Right atrium auricular region (tissue), 2 donors: ENCODE results near the gene VPS51. TPM values are rescaled to one million over a fixed set of nuclear protein-coding genes. Genes with fewer than 3 reads are reported as not detected.

Source experiments
- DNase-seq: peaks from one replicate; pipeline ENCODE4 v3.0.0-alpha.2; 2019; ENCODE audit warnings: low spot score
- H3K27ac ChIP-seq, 2 donors: fragments of 200-600 bp; sonication (generic); 1 replicate in 1 of 2; 2 replicates in 1 of 2; pipeline ENCODE4 v1.5.1; 2016 to 2019
- H3K27me3 ChIP-seq, 2 donors: fragments of 200-600 bp; sonication (generic); one replicate each; pipeline versions ENCODE4 v1.5.1 to v1.6.0; 2017 to 2019
- H3K36me3 ChIP-seq: fragments of 200-600 bp; sonication (generic); one replicate; pipeline ENCODE4 v1.5.1; 2016
- H3K4me1 ChIP-seq, 2 donors: fragments of 200-600 bp; sonication (generic); one replicate each; pipeline versions ENCODE4 v1.5.1 to v1.6.0; 2017 to 2019
- H3K4me3 ChIP-seq, 2 donors: fragments of 200-600 bp; sonication (generic); 1 replicate in 1 of 2; 2 replicates in 1 of 2; pipeline ENCODE4 v1.5.1; 2017 to 2019; ENCODE audit warnings: mild to moderate bottlenecking in 1 of 2, moderate library complexity in 1 of 2
- H3K9me3 ChIP-seq, 2 donors: fragments of 200-600 bp; sonication (generic); one replicate each; pipeline ENCODE4 v1.5.1; 2019
- CTCF ChIP-seq, 2 donors: fragments of 200-600 bp; sonication (generic); IDR thresholded peaks; one replicate each; pipeline ENCODE4 v1.5.1; 2019; ENCODE audit warnings: antibody characterized with exemption in 2 of 2
- total RNA-seq, 2 donors: library from RNA; depleted of rRNA; stranded (reverse); fragments of >200 nt; gene quantifications; one replicate each; pipeline ENCODE4 v1.1.0, GENCODE V29; 2016

Gene VPS51
- total RNA-seq, 2 donors from 2014 or later, result 98.5 to 147 TPM

DNA sequence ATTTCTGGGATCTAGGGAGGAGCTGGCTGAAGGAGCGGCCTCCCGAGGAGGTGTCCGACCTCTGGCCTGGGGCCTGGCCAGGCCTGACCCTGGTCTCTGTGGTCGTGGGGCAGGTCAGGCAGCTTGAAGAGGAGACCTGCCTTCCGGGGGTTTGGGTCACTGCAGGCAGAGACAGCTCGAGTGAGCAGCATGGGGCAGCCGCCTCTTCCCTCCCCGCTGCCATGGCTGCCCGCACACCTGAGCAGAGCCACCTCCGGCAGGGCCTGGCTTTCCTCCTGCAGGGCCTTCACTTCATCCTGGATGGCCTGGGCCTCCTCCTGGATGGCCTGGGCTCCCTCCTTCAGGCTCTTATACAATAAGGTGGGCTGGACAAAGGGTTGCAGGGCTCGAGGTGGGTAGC, 29.7 kb upstream of the VPS51 start:
- Histone ChIP-seq H3K4me1 (no peaks in the 10 kb centered on the region), H3K27ac (no peak overlapping the region), H3K36me3 (no peaks in the 10 kb centered on the region), H3K9me3 (no peaks in the 10 kb centered on the region), H3K27me3 (no peaks in the 10 kb centered on the region), H3K4me3 (no peak overlapping the region)
- no peak for DNase-seq
- no peak for TF ChIP-seq CTCF (IDR thresholded peaks at IDR 0.05)

GRCh38 chr11:65066805-65067291, 29.2 kb upstream of the VPS51 start:
- no peaks in the 10 kb centered on the region for H3K4me1 ChIP-seq
- DNase-seq, result no peak
- H3K27ac ChIP-seq, result no peak overlapping the region
- no peaks in the 10 kb centered on the region for H3K36me3 ChIP-seq
- no peaks in the 10 kb centered on the region for H3K27me3 ChIP-seq
- H3K4me3 ChIP-seq, result no peak overlapping the region
- TF ChIP-seq CTCF (IDR thresholded peaks at IDR 0.05), result no peak
- H3K9me3 ChIP-seq, result no peaks in the 10 kb centered on the region

DNA sequence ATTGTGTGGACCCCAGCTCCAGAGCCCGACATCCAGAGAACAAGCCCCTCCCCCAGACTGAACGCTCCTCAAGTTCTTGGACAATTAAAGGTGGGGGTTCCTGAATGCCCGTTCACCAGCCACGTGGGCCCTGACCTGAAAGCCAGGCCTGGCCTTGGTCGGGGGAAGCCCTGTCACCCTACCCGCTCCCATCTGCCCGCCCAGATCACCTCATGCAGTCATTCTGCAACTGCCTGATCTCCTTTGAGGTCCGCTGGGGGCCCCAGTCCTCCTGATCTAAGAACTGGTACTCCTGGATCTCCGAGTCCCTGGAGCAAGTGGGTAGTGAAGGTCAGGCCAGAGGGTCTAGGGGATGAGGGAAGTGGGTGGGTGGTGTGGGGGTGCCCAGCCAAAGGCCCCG, 28.6 kb upstream of the VPS51 start:
- no peak for DNase-seq
- no peak for TF ChIP-seq CTCF (IDR thresholded peaks at IDR 0.05)
- H3K9me3 ChIP-seq, result no peaks in the 10 kb centered on the region

DNA sequence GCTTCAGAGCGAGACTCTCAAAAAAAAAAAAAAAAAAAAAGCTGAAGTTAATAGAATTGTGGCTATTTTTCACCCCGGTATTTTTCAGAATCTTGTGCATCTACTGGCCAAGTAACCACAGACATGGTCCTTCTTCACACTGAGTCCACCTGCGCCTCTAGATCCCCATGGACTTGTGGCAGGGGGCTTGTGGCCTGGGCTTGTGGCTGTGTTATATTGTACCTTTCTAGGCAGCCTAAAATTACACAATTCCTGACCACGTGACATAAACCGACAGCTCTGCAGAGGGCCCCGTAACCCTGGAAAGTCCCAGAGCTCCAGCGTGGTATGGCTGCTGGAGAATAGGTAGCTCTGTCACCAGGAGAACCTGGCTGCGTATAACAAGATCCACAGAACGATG, 26.8 kb upstream of the VPS51 start:
- Histone ChIP-seq H3K4me3 (no peak overlapping the region), H3K36me3 (no peaks in the 10 kb centered on the region), H3K27ac (no peak overlapping the region), H3K4me1 (no peaks in the 10 kb centered on the region), H3K27me3 (no peaks in the 10 kb centered on the region), H3K9me3 (no peaks in the 10 kb centered on the region)
- no peak for DNase-seq
- TF ChIP-seq CTCF (IDR thresholded peaks at IDR 0.05), result no peak

More for the DNA sequence above, 28.6 kb upstream of the VPS51 start:
- Histone ChIP-seq H3K4me1 (no peaks in the 10 kb centered on the region), H3K27ac (no peak overlapping the region), H3K27me3 (no peaks in the 10 kb centered on the region), H3K4me3 (no peak overlapping the region), H3K36me3 (no peaks in the 10 kb centered on the region)

- H3K27ac ChIP-seq, result no peak overlapping the region
- H3K9me3 ChIP-seq, result no peaks in the 10 kb centered on the region
- H3K27me3 ChIP-seq, result no peaks in the 10 kb centered on the region
- H3K4me3 ChIP-seq, result no peak overlapping the region
- no peak for TF ChIP-seq CTCF (IDR thresholded peaks at IDR 0.05)
- H3K4me1 ChIP-seq, result no peaks in the 10 kb centered on the region
- DNase-seq, result no peak
- H3K36me3 ChIP-seq, result no peaks in the 10 kb centered on the region
Measured at GRCh38 chr11:65071907-65072630, 23.9 kb upstream of the VPS51 start.

- H3K9me3 ChIP-seq, result no peaks in the 10 kb centered on the region
- no peaks in the 10 kb centered on the region for H3K4me1 ChIP-seq
- H3K27ac ChIP-seq, result no peak overlapping the region
- DNase-seq, result no peak
- H3K4me3 ChIP-seq, result no peak overlapping the region
- H3K36me3 ChIP-seq, result no peaks in the 10 kb centered on the region
- no peaks in the 10 kb centered on the region for H3K27me3 ChIP-seq
- no peak for TF ChIP-seq CTCF (IDR thresholded peaks at IDR 0.05)
Measured at GRCh38 chr11:65072631-65072966, 23.4 kb upstream of the VPS51 start.
